Measurements from ENCODE around the gene NUP210L.
A peak's percentile ranks its signal among the peaks of the same experiment; 100 is the strongest.
"Not testable (repeated sequence)": the region's sequence is repeated elsewhere in the genome, so short reads cannot be mapped to it uniquely, and the experiment has no call there.

Gene NUP210L

GRCh38 chr1:154115180-154115579 lies 39.7 kb downstream of the NUP210L start:
- no peak for DNase-seq (ENCODE audit: low spot score)
- no peak for TF ChIP-seq CTCF (IDR thresholded peaks at IDR 0.05; ENCODE audit: extremely low read depth, insufficient read depth, missing control alignments)
- in situ Hi-C loops (cut with MboI; ENCODE audit: low pct_unique_long_range_greater_than_20kb, low sequenced_read_pairs, unreplicated experiment) = no loop called here

- TF ChIP-seq CTCF (IDR thresholded peaks at IDR 0.05; ENCODE audit: extremely low read depth, insufficient read depth, missing control alignments) = peak; percentile 32
- DNase-seq (ENCODE audit: low spot score) = no peak
- in situ Hi-C loops (cut with MboI; ENCODE audit: low pct_unique_long_range_greater_than_20kb, low sequenced_read_pairs, unreplicated experiment) = no loop called here
Observed at GRCh38 chr1:154104433-154105082, 50.3 kb downstream of the NUP210L start.

GRCh38 chr1:154100141-154100540 lies 54.7 kb downstream of the NUP210L start:
- in situ Hi-C loops (cut with MboI; ENCODE audit: low pct_unique_long_range_greater_than_20kb, low sequenced_read_pairs, unreplicated experiment); DNase-seq (ENCODE audit: low spot score): not testable (repeated sequence)

- in situ Hi-C loops (cut with MboI; ENCODE audit: low pct_unique_long_range_greater_than_20kb, low sequenced_read_pairs, unreplicated experiment) = no loop called here
- no peak for DNase-seq (ENCODE audit: low spot score)
- no peak for TF ChIP-seq CTCF (IDR thresholded peaks at IDR 0.05; ENCODE audit: extremely low read depth, insufficient read depth, missing control alignments)
Observed at GRCh38 chr1:154097873-154098272, 57.0 kb downstream of the NUP210L start.

- in situ Hi-C loops (cut with MboI; ENCODE audit: low pct_unique_long_range_greater_than_20kb, low sequenced_read_pairs, unreplicated experiment) = no loop called here
- no peak for DNase-seq (ENCODE audit: low spot score)
- no peak for TF ChIP-seq CTCF (IDR thresholded peaks at IDR 0.05; ENCODE audit: extremely low read depth, insufficient read depth, missing control alignments)
Observed at GRCh38 chr1:154095456-154096060, 59.3 kb downstream of the NUP210L start.

GRCh38 chr1:154094411-154094810 lies 60.5 kb downstream of the NUP210L start:
- DNase-seq (ENCODE audit: low spot score) = no peak
- no peak for TF ChIP-seq CTCF (IDR thresholded peaks at IDR 0.05; ENCODE audit: extremely low read depth, insufficient read depth, missing control alignments)
- in situ Hi-C loops (cut with MboI; ENCODE audit: low pct_unique_long_range_greater_than_20kb, low sequenced_read_pairs, unreplicated experiment) = no loop called here

GRCh38 chr1:154093699-154094098 lies 61.2 kb downstream of the NUP210L start:
- in situ Hi-C loops (cut with MboI; ENCODE audit: low pct_unique_long_range_greater_than_20kb, low sequenced_read_pairs, unreplicated experiment) = no loop called here

More at GRCh38 chr1:154093699-154094098, 61.2 kb downstream of the NUP210L start:
- no peak for DNase-seq (ENCODE audit: low spot score)
- TF ChIP-seq CTCF (IDR thresholded peaks at IDR 0.05; ENCODE audit: extremely low read depth, insufficient read depth, missing control alignments) = no peak

All from GM13977 (cell line).